Nucleus accumbens (tissue), 56 donors: ENCODE measurements around the gene MGLL.

Experiments
- DNase-seq, 56 donors: peaks; one replicate each; lab custom pipeline; 2025; lab: John Stamatoyannopoulos, UW

The MGLL gene

DNA sequence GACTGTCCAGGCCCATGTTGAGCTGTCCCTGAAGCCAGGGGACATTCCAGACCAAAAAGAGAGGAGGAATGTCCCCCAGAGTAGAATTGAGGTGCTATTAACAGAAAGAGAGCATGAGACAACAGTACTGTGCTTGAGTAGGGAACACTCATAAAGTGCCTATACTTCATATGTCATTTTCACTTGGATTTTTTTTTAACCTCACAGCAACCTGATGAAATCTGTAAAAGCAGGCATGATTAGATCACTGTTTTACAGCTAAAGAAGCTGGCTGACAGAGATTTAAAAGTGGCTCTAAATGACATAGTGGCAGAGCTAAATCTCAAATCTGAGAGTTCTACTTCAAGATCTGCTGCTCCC lies 174.5 kb downstream of the MGLL start:
- DNase-seq: no peak

DNA sequence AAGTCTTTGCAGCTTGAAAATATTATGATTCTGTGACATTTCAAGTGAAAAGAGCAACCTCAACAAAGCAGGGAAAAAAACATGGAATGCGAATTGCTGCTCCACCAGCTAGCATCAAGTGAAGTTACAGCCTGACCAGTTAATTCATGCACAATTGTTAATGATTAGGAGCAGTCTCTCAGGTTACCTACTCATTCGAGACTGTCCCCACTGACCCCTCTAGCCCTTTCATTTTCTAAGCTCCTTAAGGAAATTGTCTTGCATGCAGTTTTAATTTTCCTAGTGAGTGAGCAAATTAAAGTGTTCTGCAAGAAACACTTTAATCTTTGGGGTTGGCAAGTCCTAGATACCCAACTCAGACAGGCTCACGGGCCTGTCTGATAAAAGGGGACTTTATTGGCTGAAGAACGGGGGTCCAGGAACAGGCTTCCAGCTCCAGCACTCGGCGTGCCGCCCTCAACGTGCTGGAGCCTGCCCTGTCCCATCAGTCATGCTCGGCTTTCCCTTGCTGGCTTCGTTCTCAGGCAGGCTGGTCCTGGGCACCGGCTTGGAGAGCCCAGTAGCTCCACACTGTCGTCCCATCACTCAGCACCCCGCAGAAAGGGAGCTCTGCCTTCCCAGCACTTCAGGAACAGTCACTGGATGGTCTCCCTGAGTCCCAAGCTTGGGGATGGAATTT lies 175.0 kb downstream of the MGLL start:
- DNase-seq: no peak

DNA sequence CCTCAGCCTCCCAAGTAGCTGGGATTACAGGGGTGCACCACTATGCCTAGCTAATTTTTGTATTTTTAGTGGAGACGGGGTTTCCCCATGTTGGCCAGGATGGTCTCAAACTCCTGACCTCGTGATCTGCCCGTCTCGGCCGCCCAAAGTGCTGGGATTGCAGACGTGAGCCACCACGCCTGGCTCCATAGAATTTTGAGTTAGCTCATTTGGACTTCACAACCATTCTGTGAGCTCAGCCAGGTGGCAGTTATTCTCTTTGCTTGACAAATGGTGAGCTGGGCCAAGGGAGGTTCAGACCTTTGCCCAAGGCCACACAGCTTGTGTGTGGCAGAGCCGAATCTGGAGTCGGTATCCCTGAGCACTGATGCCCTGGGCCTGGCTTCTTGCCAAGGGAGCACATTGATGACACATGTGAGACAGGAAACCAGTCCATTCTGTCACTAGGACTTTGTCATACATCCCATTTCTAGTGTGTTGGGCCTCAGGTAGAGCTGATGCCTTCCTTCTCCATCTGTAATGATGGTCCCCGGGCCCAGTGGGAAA lies 175.7 kb downstream of the MGLL start:
- DNase-seq: no peak

DNA sequence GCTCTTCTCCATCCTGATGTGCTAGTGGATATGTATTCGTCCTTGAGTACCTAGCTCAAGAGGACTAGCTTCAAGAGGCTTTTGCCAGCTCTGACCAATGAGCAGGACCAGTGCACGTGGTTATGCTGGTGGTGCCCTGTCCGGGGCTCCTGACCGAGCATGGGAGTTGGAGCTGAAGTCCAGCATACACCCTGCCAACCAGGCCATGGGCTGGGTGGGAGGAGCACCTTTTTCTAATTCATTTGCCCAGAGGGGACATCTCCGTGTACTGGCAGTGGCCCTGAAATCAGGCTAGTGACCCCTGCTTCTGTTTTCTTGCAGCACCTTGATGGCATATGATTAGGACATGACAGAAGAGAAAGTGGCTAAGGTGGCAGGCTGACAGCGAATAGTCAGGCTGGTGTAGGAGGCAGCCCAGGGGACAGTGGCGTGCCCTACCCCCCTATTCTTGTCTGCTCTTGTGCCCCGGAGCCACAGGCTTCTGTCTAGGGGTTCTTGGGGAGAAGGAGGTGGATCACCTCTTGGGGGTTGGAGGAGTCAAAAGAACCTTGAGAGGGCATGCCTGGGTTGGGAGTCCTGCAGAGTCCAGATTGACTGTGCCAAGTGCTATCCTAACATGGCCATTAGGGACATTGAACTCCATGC lies 176.8 kb downstream of the MGLL start:
- DNase-seq: no peak

DNA sequence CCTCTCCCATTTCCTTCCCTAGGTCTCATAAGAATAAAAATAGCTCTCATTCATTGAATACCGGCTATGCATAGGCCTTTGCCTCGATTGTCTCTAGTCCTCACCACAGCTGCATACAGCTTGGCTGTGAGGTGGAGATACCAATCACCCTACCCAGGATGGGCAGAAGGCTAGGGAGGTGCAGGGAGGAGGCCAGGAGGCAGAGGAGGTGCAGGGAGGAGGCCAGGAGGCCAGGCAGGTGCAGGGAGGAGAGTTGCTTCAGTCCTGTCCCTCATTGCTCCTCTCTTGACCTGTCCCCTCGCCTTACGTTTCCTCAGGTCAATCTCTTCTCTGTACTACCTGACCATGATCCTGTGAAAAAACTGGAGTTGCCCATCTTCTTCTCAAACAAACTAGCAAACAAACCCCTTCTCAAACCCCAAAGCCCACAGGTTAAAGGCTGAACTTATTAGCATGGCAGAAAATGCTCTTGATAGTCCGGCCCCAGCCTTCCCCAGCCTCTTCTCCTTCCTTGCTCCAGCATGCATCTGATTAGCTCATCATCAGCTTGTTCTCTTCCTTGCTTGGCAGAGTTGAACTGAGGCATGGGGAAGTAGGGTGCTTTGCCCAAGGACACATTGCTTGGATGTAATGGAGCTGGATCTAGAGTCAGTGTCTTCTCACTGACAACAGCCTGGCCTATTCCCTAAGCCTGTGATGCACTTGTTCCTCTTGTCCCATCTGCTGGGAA lies 177.5 kb downstream of the MGLL start:
- no peak for DNase-seq

DNA sequence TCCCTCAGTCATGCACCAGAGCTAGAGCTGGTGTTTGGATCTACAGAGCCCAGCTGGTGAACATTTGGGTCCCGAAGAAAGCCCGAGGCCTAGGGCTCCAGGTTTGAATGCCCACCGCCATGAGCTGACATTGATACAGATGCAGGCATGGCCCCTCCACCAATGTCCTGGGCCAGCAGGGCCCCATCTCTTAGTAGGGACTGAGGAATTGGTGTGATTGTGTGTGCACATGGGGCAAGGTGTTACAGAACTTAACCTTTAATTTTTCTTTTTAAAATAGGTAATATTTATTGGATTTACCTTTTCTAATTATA lies 182.3 kb downstream of the MGLL start:
- DNase-seq: no peak

DNA sequence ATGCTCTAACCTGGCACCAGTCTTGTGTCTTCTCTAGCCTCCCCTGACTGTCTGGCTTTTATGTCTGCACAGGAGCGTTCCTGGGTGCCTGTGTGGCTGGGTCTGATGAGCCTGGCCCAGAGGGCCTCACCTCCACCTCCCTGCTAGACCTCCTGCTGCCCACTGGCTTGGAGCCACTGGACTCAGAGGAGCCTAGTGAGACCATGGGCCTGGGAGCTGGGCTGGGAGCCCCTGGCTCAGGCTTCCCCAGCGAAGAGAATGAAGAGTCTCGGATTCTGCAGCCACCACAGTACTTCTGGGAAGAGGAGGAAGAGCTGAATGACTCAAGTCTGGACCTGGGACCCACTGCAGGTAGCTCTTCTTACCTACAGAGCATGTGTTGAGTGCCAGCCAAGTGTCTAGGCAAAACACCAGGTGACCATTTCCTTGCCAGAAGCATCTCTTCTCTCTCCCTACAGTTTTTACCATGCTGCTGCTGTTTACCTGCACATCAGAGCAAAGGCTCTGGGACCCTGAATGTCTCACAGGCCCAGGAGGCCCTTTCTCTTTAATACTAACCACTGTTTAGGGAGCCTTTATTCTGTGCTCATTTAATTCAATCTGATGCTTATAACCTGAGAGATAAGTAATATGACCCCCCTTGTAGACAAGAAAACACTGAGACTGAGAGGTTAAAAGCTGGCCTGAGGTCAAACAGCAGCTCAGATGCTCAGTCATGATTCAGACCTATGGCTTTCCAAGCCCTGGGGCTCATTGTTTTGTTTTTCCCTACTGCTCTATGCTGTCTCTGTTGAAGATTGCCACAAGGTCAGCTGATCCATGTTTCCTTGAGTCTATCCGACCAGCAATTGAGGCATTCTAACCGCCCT lies 182.9 kb downstream of the MGLL start:
- no peak for DNase-seq
